ENCODE measurements around the gene EXTL1.
A peak's percentile ranks its signal among the peaks of the same experiment; 100 is the strongest.

Gene EXTL1

GRCh38 chr1:26025060-26025459 lies 3.5 kb downstream of the EXTL1 start:
- TF ChIP-seq CTCF (IDR thresholded peaks at IDR 0.05; ENCODE audit: insufficient read depth, missing control alignments) = no peak
- FAIRE-seq (no peak), DNase-seq (ENCODE audit: insufficient read length, low spot score) (no peak)

GRCh38 chr1:26025517-26025916 lies 3.9 kb downstream of the EXTL1 start:
- DNase-seq (ENCODE audit: insufficient read length, low spot score) (no peak), FAIRE-seq (no peak)
- TF ChIP-seq CTCF (IDR thresholded peaks at IDR 0.05; ENCODE audit: insufficient read depth, missing control alignments) = no peak

- DNase-seq (ENCODE audit: insufficient read length, low spot score) (no peak), FAIRE-seq (no peak)
- no peak for TF ChIP-seq CTCF (IDR thresholded peaks at IDR 0.05; ENCODE audit: insufficient read depth, missing control alignments)
Measured at GRCh38 chr1:26027716-26028489, 6.3 kb downstream of the EXTL1 start.

- no peak for TF ChIP-seq CTCF (IDR thresholded peaks at IDR 0.05; ENCODE audit: insufficient read depth, missing control alignments)
- DNase-seq (ENCODE audit: insufficient read length, low spot score) = no peak
- no peak for FAIRE-seq
Measured at GRCh38 chr1:26028490-26028980, 7.0 kb downstream of the EXTL1 start.

GRCh38 chr1:26029054-26029863 lies 7.7 kb downstream of the EXTL1 start:
- no peak for DNase-seq (ENCODE audit: insufficient read length, low spot score)
- FAIRE-seq = no peak
- no peak for TF ChIP-seq CTCF (IDR thresholded peaks at IDR 0.05; ENCODE audit: insufficient read depth, missing control alignments)

- peak; percentile 14 for TF ChIP-seq CTCF (IDR thresholded peaks at IDR 0.05; ENCODE audit: insufficient read depth, missing control alignments)
Measured at GRCh38 chr1:26029864-26030481, 8.4 kb downstream of the EXTL1 start.

More at GRCh38 chr1:26029864-26030481, 8.4 kb downstream of the EXTL1 start:
- DNase-seq (ENCODE audit: insufficient read length, low spot score) = no peak
- FAIRE-seq = no peak

Measured in D721Med (cell line).